ENCODE measurements around the gene LSM10. TPM values are rescaled to one million over a fixed set of nuclear protein-coding genes. Genes with fewer than 3 reads are reported as not detected.

Gene LSM10
- total and polyA plus RNA-seq, 2 of the 4 experiments (the other 2 are of a cell fraction), result 11.7 to 78.9 TPM

DNA sequence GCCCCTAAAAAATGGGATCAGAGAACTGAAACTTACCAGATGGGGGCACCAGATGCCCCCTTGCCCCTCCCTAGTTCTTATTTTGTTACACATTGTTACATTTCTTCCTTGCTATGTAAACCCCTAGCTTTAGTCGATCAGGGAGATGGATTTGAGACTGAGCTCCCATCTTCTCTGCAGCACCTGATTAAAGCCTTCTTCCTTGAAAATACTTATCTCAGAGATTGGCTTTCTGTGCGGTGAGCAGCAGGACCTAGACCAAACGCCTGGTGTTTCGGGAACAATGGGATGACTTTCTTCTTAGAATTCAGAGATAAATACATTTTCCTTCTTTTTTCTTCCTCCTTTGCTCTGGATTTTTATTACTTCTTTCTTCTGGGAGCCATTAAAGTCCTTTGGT is 16.7 kb upstream of the LSM10 start:
- TF ChIP-seq, protein P1, sequence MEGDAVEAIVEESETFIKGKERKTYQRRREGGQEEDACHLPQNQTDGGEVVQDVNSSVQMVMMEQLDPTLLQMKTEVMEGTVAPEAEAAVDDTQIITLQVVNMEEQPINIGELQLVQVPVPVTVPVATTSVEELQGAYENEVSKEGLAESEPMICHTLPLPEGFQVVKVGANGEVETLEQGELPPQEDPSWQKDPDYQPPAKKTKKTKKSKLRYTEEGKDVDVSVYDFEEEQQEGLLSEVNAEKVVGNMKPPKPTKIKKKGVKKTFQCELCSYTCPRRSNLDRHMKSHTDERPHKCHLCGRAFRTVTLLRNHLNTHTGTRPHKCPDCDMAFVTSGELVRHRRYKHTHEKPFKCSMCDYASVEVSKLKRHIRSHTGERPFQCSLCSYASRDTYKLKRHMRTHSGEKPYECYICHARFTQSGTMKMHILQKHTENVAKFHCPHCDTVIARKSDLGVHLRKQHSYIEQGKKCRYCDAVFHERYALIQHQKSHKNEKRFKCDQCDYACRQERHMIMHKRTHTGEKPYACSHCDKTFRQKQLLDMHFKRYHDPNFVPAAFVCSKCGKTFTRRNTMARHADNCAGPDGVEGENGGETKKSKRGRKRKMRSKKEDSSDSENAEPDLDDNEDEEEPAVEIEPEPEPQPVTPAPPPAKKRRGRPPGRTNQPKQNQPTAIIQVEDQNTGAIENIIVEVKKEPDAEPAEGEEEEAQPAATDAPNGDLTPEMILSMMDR (conservative IDR thresholded peaks at IDR 0.05; ENCODE audit: low read depth, low read length), result no peak
- POLR2A ChIA-PET (ENCODE audit: unreplicated experiment), result no interaction called here
- ATAC-seq (ENCODE audit: low read depth) (no peak), DNase-seq (no peak)
- H3K4ac ChIP-seq (ENCODE audit: low read depth, low read length), result no peak overlapping the region
- H4K5ac ChIP-seq (ENCODE audit: low read depth, low read length), result no peak overlapping the region
- no peak overlapping the region for H3K4me3 ChIP-seq (ENCODE audit: insufficient read depth, low read depth, low read length)
- H2AK5ac ChIP-seq (ENCODE audit: low read depth, low read length), result no peak overlapping the region
- no peak overlapping the region for H2AFZ ChIP-seq (replicated peaks; ENCODE audit: low read length, poor library complexity)
- no peaks in the 10 kb centered on the region for H3K27me3 ChIP-seq (ENCODE audit: control insufficient read depth, insufficient read depth, low read length)
- no peak overlapping the region for H3K9ac ChIP-seq (ENCODE audit: low read depth, low read length)
- H2BK120ac ChIP-seq (ENCODE audit: low read depth, low read length), result no peak overlapping the region
- no peak overlapping the region for H3K4me2 ChIP-seq (ENCODE audit: low read depth, low read length)
- no peaks in the 10 kb centered on the region; the same call in 1 of the 2 replicates for H3K9me3 ChIP-seq (ENCODE audit: control insufficient read depth, insufficient read depth, low read length)
- no CpG with 5 or more reads among the region's 4 CpGs for WGBS, 2 experiments (ENCODE audit: extremely low coverage in 2 of 2, insufficient read length in 1 of 2)
- no peaks in the 10 kb centered on the region for H3K79me1 ChIP-seq (ENCODE audit: low read depth in 1 of 2, low read length in 2 of 2)
- H2BK15ac ChIP-seq (ENCODE audit: low read depth, low read length), result no peak overlapping the region
- in situ Hi-C loops (cut with MboI; ENCODE audit: low sequenced_read_pairs), result loop anchor here (25.0 kb wide), 1 partner anchor 302 kb away; no protein-coding TSS in a partner anchor
- no peak overlapping the region for H2AK9ac ChIP-seq (replicated peaks; ENCODE audit: low read depth, low read length, poor library complexity)
- no peak overlapping the region for H2BK5ac ChIP-seq (ENCODE audit: low read depth, low read length, poor library complexity, severe bottlenecking)
- dilution Hi-C loops (cut with HindIII; ENCODE audit: low sequenced_read_pairs, unreplicated experiment), result no loop called here
- H3K56ac ChIP-seq (ENCODE audit: extremely low read depth, insufficient read depth, low read length), result no peak overlapping the region
- no peak overlapping the region for H3K23ac ChIP-seq (ENCODE audit: low read depth, low read length)
- no peak overlapping the region for H3K14ac ChIP-seq (replicated peaks; ENCODE audit: low read depth, low read length)
- no peak overlapping the region for H4K8ac ChIP-seq (ENCODE audit: low read depth in 2 of 2, low read length in 2 of 2)
- CTCF ChIA-PET, result interaction anchor here (1.3 kb wide), 1 partner anchor 114 kb away, joined by 3 read pairs; no protein-coding TSS in a partner anchor
- no peak overlapping the region for H4K91ac ChIP-seq (ENCODE audit: insufficient read depth, low read depth, low read length)
- BruUV-seq (replicated peaks), result no TSS peak
- H3K9me1 ChIP-seq (ENCODE audit: insufficient read depth, low read length), result no peaks in the 10 kb centered on the region
- intact Hi-C loops (cut with micrococcal nuclease), result no loop called here
- H3K18ac ChIP-seq (ENCODE audit: low read depth, low read length), result no peak overlapping the region
- no peaks in the 10 kb centered on the region for H4K20me1 ChIP-seq (ENCODE audit: insufficient read depth, low read length)
- H3K36me3 ChIP-seq (ENCODE audit: control insufficient read depth, insufficient read depth, low read length), result no peaks in the 10 kb centered on the region
- H2BK20ac ChIP-seq (ENCODE audit: low read depth, low read length), result no peak overlapping the region
- H3K4me1 ChIP-seq (ENCODE audit: control insufficient read depth, insufficient read depth, low read length), result peaks cover 2% of the 10 kb centered on the region
- no peak overlapping the region for H3K27ac ChIP-seq (ENCODE audit: insufficient read depth, low read length)
